ENCODE measurements around the gene MON1B. TPM values are rescaled to one million over a fixed set of nuclear protein-coding genes. Genes with fewer than 3 reads are reported as not detected.

Gene MON1B
- total RNA-seq, 1 experiment from 2014 or later = 48.0 TPM

- no peak overlapping the region for H3K4me3 Mint-ChIP-seq
- no peak for TF ChIP-seq CTCF (conservative IDR thresholded peaks at IDR 0.05)
- H3K4me1 Mint-ChIP-seq = peaks cover 12 to 19% of the 10 kb centered on the region in 2 experiments
- WGBS (ENCODE audit: extremely low coverage, insufficient read length, low lambda C conversion rate) = no CpG with 5 or more reads among the region's 48 CpGs
- no peak overlapping the region for H3K23ac ChIP-seq (ENCODE audit: insufficient read length, low read depth, low read length)
- no peak overlapping the region for H3K18ac ChIP-seq (ENCODE audit: insufficient read length, low read depth, low read length)
- H3K4me1 ChIP-seq (ENCODE audit: insufficient read depth, low read length) = no peaks in the 10 kb centered on the region
- H3K27me3 ChIP-seq (ENCODE audit: insufficient read depth, low read length) = no peaks in the 10 kb centered on the region; the same call in 1 of the 2 replicates
- no peak overlapping the region for H3K14ac ChIP-seq (ENCODE audit: insufficient read depth, low read length)
- H4K91ac ChIP-seq (ENCODE audit: insufficient read length, low read depth, low read length) = no peak overlapping the region
- no peak overlapping the region for H2BK120ac ChIP-seq (ENCODE audit: low read depth, low read length, poor library complexity, severe bottlenecking)
- H3K36me3 Mint-ChIP-seq (ENCODE audit: insufficient read depth in 1 of 3, low read depth in 3 of 3) = peaks cover 19 to 59% (median 50%) of the 10 kb centered on the region in 3 experiments
- no peak for DNase-seq
- H3K9me3 Mint-ChIP-seq = no peaks in the 10 kb centered on the region
- no peak overlapping the region for H4K5ac ChIP-seq (ENCODE audit: insufficient read length, low read depth, low read length)
- no peak overlapping the region for H2AK5ac ChIP-seq (ENCODE audit: insufficient read length, low read length)
- H2BK15ac ChIP-seq (ENCODE audit: low read depth, low read length) = no peak overlapping the region
- no peak overlapping the region for H3K27ac Mint-ChIP-seq
- H3K23me2 ChIP-seq (ENCODE audit: insufficient read length, low read depth, low read length, poor library complexity, severe bottlenecking) = peaks cover 8% of the 10 kb centered on the region
- H2BK12ac ChIP-seq (ENCODE audit: insufficient read length, low read depth, low read length) = no peak overlapping the region
- H2BK5ac ChIP-seq (ENCODE audit: insufficient read length, low read length) = no peak overlapping the region
- H4K8ac ChIP-seq (replicated peaks; ENCODE audit: insufficient read length, low read depth, low read length) = no peak overlapping the region
- peaks cover 11% of the 10 kb centered on the region for H3K79me1 ChIP-seq (ENCODE audit: insufficient read depth, low read depth, low read length, poor library complexity, severe bottlenecking)
- no peaks in the 10 kb centered on the region for H3K9me3 ChIP-seq (ENCODE audit: control insufficient read depth, low read depth, low read length)
- no peaks in the 10 kb centered on the region for H3K27me3 Mint-ChIP-seq (ENCODE audit: low read depth)
- no peak overlapping the region for H3K4me2 ChIP-seq (ENCODE audit: insufficient read depth, insufficient read length, low read length)
- H3T11ph ChIP-seq (ENCODE audit: low read length) = no peak overlapping the region
- no peak overlapping the region for H2BK20ac ChIP-seq (ENCODE audit: low read depth, low read length, poor library complexity, severe bottlenecking)
- H3K79me2 ChIP-seq (ENCODE audit: insufficient read depth, low read length) = peaks cover 10% of the 10 kb centered on the region; the same call in 1 of the 2 replicates
- H3K4ac ChIP-seq (ENCODE audit: low read depth, low read length) = no peak overlapping the region
- H3K9ac ChIP-seq (ENCODE audit: extremely low read depth, insufficient read length, low read length) = no peak overlapping the region
- H2AFZ ChIP-seq (ENCODE audit: low read length) = no peak overlapping the region
- no peak overlapping the region for H3K56ac ChIP-seq (ENCODE audit: insufficient read length, low read depth, low read length)
- H3K27ac ChIP-seq (ENCODE audit: insufficient read length, low read depth, low read length) = no peak overlapping the region
- no peaks in the 10 kb centered on the region for H4K20me1 ChIP-seq (ENCODE audit: control insufficient read depth, insufficient read depth, insufficient read length)
These were observed 3.6 kb downstream of the MON1B start for GRCh38 chr16:77194295-77195231.

Data from H9 (cell line).